HG03108 (cell line): ENCODE results near the gene ABTB2.

Experiments used
- ATAC-seq: cut with Tn5 transposase; IDR thresholded peaks from one replicate; pipeline ENCODE4 v1.9.1; 2021; ENCODE audit warnings: moderate library complexity; ENCODE audit not compliant: unreplicated experiment

Gene ABTB2

GRCh38 chr11:34176751-34177209 lies 181.0 kb downstream of the ABTB2 start:
- no peak for ATAC-seq

GRCh38 chr11:34175284-34176019 lies 182.4 kb downstream of the ABTB2 start:
- ATAC-seq = no peak

- peak; percentile 81 for ATAC-seq
These were observed 183.3 kb downstream of the ABTB2 start for GRCh38 chr11:34174412-34175041.

- no peak for ATAC-seq
These were observed 184.8 kb downstream of the ABTB2 start for GRCh38 chr11:34173050-34173449.

- ATAC-seq = no peak
These were observed 188.1 kb downstream of the ABTB2 start for GRCh38 chr11:34169686-34170085.

GRCh38 chr11:34168642-34169420 lies 189.0 kb downstream of the ABTB2 start:
- ATAC-seq = no peak

- ATAC-seq = no peak
These were observed 189.8 kb downstream of the ABTB2 start for GRCh38 chr11:34167961-34168360.

- no peak for ATAC-seq
These were observed 190.7 kb downstream of the ABTB2 start for GRCh38 chr11:34166806-34167740.

- no peak for ATAC-seq
These were observed 191.8 kb downstream of the ABTB2 start for GRCh38 chr11:34165786-34166555.

GRCh38 chr11:34165121-34165520 lies 192.7 kb downstream of the ABTB2 start:
- ATAC-seq = no peak

GRCh38 chr11:34162856-34163255 lies 195.0 kb downstream of the ABTB2 start:
- no peak for ATAC-seq

GRCh38 chr11:34162493-34162820 lies 195.4 kb downstream of the ABTB2 start:
- ATAC-seq = no peak

GRCh38 chr11:34161812-34162492 lies 195.9 kb downstream of the ABTB2 start:
- no peak for ATAC-seq

- no peak for ATAC-seq
These were observed 196.4 kb downstream of the ABTB2 start for GRCh38 chr11:34161361-34161760.

GRCh38 chr11:34160791-34161190 lies 197.0 kb downstream of the ABTB2 start:
- ATAC-seq = no peak

- ATAC-seq = no peak
These were observed 197.6 kb downstream of the ABTB2 start for GRCh38 chr11:34160049-34160721.

GRCh38 chr11:34158661-34159060 lies 199.1 kb downstream of the ABTB2 start:
- no peak for ATAC-seq

- no peak for ATAC-seq
These were observed 200.6 kb downstream of the ABTB2 start for GRCh38 chr11:34157163-34157562.

- no peak for ATAC-seq
These were observed 202.1 kb downstream of the ABTB2 start for GRCh38 chr11:34155757-34156062.
